Liver (tissue), 3 donors: ENCODE data around the gene TRIM33.
"Not testable (repeated sequence)": the region's sequence is repeated elsewhere in the genome, so short reads cannot be mapped to it uniquely, and the experiment has no call there.

Experiments
- HNF4A ChIP-seq, 2 donors: conservative IDR thresholded peaks; 2 replicates each; pipeline ENCODE4 v1.6.1; 2016; ENCODE audit warnings: antibody characterized with exemption in 2 of 2, mild to moderate bottlenecking in 2 of 2
- JUND ChIP-seq, 2 donors: IDR thresholded peaks; 2 replicates each; pipeline ENCODE4 v1.6.1; 2016; ENCODE audit warnings: antibody characterized with exemption in 2 of 2
- RAD21 ChIP-seq, 2 donors: IDR thresholded peaks; 2 replicates each; pipeline ENCODE4 v1.6.1; 2016; ENCODE audit warnings: antibody characterized with exemption in 2 of 2, mild to moderate bottlenecking in 2 of 2
- REST ChIP-seq: IDR thresholded peaks from 2 replicates; pipeline ENCODE4 v1.6.1; 2016; ENCODE audit warnings: antibody characterized with exemption, mild to moderate bottlenecking
- SP1 ChIP-seq: IDR thresholded peaks from 2 replicates; pipeline ENCODE4 v1.6.1; 2018; ENCODE audit warnings: antibody characterized with exemption, mild to moderate bottlenecking
- YY1 ChIP-seq: IDR thresholded peaks from 2 replicates; pipeline ENCODE4 v1.6.1; 2016; ENCODE audit warnings: antibody characterized with exemption, mild to moderate bottlenecking
- TF ChIP-seq, protein P1 (sequence below): IDR thresholded peaks from 2 replicates; pipeline ENCODE4 v1.6.1; 2016; ENCODE audit warnings: antibody characterized with exemption
- TF ChIP-seq, protein P2 (sequence below): fragments of 150-350 bp; IDR thresholded peaks from 2 replicates; pipeline ENCODE4 v1.5.1; 2017; ENCODE audit warnings: improper control_type of control experiment, low read depth, low read length; ENCODE audit not compliant: missing input control
- donor health status: healthy.
- donor health status: healthy.

DNA sequence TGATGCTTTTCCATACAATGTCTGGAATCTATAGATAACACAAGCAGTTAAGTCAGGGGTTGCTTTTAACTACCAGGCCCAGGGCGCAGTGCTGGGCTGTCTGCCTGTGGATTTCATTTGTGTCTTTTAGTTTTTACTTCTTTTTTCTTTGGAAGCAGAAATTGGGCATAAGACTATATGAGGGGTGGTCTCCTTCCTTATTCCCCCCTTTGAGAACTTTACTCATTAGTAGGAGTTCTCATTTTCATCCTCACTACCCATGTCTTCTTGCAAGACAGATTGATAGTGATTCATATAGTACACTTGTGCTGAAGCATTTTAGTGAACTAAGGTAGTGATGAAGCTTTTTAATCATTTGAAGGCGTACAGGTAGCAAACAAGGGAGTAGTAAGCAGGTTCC lies 147.8 kb downstream of the TRIM33 start:
- TF ChIP-seq, protein P1, sequence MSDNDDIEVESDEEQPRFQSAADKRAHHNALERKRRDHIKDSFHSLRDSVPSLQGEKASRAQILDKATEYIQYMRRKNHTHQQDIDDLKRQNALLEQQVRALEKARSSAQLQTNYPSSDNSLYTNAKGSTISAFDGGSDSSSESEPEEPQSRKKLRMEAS = not testable (repeated sequence)
- TF ChIP-seq, protein P2, sequence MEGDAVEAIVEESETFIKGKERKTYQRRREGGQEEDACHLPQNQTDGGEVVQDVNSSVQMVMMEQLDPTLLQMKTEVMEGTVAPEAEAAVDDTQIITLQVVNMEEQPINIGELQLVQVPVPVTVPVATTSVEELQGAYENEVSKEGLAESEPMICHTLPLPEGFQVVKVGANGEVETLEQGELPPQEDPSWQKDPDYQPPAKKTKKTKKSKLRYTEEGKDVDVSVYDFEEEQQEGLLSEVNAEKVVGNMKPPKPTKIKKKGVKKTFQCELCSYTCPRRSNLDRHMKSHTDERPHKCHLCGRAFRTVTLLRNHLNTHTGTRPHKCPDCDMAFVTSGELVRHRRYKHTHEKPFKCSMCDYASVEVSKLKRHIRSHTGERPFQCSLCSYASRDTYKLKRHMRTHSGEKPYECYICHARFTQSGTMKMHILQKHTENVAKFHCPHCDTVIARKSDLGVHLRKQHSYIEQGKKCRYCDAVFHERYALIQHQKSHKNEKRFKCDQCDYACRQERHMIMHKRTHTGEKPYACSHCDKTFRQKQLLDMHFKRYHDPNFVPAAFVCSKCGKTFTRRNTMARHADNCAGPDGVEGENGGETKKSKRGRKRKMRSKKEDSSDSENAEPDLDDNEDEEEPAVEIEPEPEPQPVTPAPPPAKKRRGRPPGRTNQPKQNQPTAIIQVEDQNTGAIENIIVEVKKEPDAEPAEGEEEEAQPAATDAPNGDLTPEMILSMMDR = not testable (repeated sequence)
- TF ChIP-seq HNF4A (conservative IDR thresholded peaks at IDR 0.05); REST; YY1; SP1; RAD21 (IDR thresholded peaks at IDR 0.05); JUND (IDR thresholded peaks at IDR 0.05): not testable (repeated sequence)
